Measurements from ENCODE around the gene KIF13A. TPM values are rescaled to one million over a fixed set of nuclear protein-coding genes. Genes with fewer than 3 reads are reported as not detected.
"Not testable (repeated sequence)": the region's sequence is repeated elsewhere in the genome, so short reads cannot be mapped to it uniquely, and the experiment has no call there.

Gene KIF13A
- polyA plus RNA-seq, 12 donors: 30.8 to 57.0 (median 39.7) TPM; not detected in 1

DNA sequence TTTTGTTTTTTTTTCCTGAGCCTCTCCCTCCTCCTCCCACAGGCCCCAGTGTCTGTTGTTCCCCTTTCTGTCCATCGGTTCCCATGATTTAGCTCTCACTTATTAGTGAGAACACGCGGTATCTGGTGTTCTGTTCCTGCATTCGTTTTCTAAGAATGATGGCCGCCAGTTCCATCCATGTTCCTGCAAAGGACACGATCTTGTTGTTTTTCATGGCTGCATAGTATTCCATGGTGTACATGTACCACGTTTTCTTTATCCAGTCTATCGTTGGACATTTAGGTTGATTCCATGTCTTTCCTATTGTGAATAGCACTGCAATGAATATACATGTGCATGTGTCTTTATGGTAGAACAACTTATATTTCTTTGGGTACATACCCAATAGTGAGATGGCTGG lies 175.1 kb downstream of the KIF13A start:
- no peak for DNase-seq

DNA sequence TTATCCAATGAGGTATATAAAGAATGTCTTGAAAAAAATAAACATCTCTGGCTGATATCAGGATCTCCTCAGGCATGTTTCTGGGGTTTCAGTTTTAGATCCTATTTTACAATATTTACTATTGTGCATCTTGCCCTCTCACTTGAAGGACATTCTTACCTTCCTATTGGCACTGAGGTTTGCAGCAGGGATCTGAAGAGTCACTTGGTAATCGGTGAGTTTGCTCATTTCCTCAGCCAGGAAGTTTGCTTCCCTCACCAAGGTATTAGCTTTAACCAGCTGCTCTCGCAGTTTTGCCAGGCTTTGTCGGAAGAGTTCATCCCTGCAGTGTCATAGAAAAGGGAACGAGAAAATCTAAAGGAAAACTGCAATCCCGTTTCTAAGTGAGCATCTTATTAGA lies 178.8 kb downstream of the KIF13A start:
- DNase-seq: no peak

DNA sequence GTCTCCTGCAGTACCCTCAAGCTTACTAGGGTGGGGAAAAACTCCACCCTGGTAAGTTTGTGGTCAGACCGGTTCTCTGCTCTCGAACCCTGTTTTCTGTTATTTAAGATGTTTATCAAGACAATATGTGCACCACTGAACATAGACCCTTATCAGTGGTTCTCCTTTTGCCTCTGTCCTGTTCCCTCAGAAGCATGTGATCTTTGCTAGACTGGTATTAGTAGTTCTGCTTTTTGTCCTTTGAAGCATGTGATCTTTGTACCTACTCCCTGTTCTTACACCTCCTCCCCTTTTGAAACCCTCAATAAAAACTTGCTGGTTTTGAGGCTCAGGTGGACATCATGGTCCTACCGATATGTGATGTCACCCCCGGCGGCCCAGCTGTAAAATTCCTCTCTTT lies 180.0 kb downstream of the KIF13A start:
- DNase-seq: not testable (repeated sequence)

DNA sequence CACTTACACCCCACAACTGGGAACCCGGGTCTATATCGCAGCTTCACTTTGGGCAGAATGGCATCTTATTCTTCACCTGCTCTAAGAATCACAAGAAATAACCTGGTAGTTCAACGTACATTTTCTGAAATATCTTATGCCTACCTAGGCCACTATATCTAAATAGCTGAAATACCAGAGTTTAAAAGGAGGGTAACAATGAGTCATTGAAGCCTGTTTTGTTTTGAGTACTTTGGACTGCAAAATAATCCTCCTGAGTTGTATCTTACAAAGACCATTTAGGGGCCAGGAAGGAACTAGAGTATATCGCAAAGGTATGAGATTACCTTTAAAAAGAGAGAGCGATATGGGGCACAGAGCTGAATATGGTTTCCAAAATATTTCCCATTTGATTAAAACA lies 184.0 kb downstream of the KIF13A start:
- no peak for DNase-seq

DNA sequence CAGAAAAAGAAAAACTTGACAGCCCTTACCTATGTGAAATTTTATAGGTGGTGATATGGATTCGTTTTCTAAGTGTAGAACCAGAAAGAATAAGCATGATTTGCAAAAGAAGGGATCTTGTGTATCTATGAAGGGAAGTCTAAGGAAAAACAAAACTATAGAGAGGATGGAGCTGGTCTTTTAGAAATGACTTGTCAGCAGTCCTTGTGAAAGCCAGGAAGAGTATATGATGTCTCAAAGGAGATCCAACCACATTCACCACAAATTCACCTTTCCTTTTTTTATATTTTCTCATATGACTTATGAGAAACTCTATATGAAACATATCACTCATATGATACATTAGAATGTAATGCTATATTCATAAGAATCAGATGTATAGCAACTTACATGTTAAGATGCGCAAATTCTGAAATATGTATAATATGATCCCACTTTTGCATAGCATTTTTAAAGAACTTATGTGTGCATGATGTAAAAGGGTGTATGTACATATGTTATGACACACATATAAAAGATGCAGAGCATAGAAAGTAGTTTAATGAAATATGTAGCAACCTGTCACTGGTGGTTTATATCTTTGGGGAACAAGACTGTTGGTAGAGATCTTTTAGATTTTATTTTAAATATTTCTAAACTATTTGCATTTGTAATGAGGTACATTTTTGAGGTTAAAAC lies 188.8 kb downstream of the KIF13A start:
- DNase-seq: no peak

DNA sequence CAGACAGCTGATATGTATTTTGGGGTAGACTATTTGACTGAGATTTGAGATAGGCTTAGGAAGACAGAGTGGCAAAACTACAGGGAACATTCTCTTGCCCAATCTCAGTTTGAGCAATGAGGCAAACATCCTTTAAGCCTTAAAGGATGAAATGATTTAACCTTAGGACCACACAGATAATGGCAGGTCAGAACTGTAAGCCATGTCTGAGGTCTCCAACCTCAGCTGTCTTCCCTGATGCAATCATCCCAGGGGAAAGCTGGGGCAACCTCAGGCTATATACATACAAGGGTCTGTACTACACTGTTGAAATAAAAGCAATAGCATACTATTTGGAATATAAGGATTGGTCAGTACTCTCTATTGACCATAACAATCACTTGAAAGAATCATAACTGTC lies 196.9 kb downstream of the KIF13A start:
- DNase-seq: no peak

DNA sequence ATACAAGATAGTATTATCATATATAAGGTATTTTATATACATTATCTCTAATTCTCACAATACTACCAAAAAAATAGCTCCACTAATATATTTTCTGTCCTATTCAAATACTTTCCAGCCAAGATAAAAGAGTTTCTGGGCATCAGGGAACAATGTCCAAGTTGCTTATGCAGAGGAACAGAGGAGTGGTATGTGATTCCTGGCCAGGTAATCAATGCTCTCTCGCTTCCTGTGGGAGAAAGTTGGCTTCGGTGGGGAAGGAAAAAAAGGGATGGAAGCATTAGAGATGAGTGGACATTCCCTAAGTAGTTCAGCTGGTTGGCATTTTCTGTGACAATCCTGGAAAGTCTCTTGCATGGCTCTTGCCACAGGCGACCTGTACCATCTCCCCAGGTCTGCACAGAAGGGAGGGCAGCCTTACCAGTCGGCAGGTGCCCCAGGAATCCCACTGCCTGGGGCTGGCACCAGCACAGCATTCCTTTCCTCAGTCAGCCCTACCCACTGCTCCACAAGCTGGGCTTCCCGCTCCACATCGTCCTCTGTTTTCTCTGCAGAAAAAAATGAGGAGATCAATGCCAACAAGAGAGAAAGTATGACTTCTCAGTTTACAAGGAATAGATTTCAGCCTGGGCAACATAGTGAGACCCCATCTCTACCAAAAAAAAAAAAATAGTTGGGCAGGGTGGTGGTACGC lies 202.2 kb downstream of the KIF13A start:
- no peak for DNase-seq

DNA sequence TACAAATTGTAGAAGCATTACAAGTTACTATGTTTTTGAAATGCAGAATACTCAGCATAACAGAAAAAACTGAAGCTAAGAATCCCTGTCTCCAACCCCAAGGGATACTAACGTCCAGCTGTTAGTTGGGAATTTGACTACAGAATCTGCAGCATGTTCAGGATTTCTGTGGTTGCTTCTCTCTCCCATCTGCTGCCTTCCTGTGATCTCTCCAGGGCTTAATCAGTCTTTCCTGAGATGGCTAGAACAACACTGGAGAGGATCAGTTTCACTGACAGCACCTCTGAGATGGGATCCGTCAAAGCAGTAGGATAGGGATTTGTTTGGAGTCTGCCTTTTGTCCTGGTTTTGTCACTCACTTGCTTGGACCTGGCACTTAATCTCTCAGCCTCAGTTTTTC lies 207.4 kb downstream of the KIF13A start:
- DNase-seq: peak; percentile 16

DNA sequence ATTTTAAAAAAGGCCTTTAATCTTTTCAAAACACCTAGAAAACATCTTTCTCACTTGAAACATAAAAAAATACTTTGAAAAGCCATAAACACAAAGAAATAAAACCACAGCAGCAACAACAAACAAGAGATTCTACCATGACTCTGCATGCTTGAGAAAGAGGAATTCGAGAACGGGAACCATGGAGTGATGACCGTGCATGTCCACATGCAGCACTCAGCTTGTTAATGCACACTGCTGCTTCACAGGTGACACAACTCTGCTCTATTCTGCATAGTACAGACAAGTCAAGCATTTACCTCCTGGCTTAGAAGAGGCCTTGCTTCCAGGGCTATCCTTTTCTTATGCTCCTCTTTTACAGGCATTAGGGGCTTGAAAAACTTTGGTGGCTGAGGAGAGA lies 215.8 kb downstream of the KIF13A start:
- no peak for DNase-seq

DNA sequence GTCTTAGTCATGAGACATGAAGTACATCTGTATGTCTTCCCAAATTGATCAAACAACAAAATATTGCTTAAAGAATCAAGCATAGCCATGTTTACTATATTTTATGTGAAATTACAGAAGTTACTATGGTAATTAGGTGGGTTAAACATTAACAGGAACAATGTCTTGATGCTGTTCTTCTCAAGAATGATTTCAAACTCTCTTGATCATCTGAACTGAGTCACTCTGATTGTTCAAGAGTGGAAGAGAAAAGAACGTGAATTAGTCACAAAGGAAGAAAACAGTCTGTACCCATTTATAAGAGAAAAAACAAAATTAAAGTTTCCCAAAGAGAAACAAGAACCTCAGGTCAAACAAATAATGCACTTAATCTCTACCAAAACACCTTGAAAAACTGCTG lies 218.6 kb downstream of the KIF13A start:
- DNase-seq: no peak

DNA sequence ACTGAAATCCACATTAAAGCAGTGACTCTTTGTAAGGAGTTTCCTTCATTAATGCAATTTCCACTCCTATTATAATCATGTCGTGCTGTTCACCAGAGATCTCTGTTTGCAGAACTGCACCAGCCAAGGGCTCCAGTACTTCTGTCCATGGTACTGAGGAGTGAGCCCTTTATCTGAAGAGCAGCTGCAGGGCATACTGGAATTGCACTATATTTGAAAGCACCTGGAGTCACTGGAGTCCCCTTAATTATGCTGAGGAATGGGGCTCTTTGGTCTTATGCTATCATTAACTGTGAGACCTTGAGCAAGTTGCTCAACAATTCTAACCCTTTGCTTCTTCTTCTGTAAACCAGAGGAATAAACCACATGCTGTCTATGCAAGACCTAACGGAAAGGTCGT lies 219.0 kb downstream of the KIF13A start:
- DNase-seq: peak; percentile 12

DNA sequence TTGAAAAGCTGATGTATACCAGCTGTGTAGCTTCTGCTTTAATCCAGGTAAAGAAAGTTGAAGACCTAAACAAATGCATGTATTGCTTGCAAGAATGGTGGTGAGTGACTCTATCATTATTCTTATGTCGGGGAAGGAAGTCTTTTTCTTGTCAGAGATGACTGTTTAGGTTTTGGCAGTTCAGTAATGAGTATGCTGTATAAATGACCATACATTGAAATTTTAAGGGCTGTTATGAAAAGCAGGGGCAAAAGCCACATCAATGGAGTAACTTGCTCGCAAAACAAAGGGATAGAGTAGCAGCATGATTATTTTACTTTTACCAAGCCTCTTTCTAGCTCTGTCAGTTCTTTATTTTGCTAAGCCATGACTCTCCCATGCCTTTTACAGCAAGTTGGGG lies 224.8 kb downstream of the KIF13A start:
- no peak for DNase-seq

DNA sequence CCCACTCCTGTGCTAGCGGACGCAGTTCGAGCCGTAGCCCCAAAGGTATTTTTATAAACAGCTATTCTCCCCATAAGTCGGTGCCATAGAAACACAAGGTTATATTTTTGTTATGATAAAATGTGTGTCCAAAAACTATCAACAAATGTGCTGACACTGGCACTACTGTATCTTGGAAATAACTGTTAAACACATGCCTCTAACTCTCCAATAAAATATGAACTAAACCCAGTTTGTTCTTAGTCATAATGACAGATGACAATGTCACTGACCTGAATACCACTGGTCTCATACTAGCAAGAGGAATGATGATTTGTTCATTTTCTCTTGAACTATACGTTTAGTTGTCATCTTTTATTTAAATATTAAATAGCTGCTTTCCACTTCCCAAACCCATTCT lies 229.3 kb downstream of the KIF13A start:
- DNase-seq: no peak

DNA sequence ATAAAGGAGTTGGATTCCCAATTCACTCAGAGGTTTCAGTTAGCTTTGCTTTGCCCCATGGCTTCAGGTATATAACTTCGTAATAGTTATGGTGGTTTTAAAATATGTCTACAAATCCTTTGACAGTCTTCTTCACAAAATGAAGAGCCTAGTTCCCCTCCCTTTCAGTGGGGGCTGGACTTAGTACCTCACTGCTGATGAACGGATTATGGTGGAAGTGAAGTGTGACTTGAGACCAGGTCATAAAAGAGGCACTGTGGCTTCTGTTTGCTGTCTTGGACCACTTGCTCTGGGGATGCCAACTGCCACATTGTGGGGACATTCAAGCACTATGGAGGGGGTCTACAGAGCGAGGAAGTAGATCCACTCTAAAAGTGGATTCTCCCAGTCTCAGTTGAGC lies 233.2 kb downstream of the KIF13A start:
- DNase-seq: no peak

DNA sequence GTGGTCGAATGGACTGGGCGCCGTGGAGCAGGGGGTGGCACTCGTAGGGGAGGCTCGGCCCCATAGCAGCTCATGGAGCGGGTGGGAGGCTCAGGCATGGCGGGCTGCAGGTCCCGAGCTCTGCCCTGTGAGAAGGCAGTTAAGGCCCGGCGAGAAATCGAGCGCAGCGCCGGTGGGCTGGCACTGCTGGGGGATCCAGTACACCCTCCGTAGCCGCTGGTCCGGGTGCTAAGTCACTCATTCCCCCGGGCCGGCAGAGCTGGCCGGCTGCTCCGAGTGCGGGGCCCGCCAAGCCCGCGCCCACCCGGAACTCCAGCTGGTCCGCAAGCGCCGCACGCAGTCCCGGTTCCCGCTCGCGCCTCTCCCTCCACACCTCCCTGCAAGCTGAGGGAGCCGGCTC lies 242.1 kb downstream of the KIF13A start:
- DNase-seq: not testable (repeated sequence)

DNA sequence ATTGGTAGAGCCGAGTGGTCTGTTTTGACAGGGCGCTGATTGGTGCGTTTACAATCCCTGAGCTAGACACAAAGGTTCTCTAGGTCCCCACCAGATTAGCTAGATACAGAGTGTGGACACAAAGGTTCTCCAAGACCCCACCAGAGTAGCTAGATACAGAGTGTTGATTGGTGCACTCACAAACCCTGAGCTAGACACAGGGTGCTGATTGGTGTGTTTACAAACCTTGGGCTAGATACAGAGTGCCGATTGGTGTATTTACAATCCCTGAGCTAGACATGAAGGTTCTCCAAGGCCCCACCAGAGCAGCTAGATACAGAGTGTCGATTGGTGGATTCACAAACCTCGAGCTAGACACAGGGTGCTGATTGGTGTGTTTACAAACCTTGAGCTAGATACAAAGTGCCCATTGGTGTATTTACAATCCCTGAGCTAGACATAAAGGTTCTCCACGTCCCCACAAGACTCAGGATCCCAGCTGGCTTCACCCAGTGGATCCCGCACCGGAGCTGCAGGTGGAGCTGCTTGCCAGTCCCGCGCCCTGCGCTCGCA lies 242.6 kb downstream of the KIF13A start:
- DNase-seq: not testable (repeated sequence)

DNA sequence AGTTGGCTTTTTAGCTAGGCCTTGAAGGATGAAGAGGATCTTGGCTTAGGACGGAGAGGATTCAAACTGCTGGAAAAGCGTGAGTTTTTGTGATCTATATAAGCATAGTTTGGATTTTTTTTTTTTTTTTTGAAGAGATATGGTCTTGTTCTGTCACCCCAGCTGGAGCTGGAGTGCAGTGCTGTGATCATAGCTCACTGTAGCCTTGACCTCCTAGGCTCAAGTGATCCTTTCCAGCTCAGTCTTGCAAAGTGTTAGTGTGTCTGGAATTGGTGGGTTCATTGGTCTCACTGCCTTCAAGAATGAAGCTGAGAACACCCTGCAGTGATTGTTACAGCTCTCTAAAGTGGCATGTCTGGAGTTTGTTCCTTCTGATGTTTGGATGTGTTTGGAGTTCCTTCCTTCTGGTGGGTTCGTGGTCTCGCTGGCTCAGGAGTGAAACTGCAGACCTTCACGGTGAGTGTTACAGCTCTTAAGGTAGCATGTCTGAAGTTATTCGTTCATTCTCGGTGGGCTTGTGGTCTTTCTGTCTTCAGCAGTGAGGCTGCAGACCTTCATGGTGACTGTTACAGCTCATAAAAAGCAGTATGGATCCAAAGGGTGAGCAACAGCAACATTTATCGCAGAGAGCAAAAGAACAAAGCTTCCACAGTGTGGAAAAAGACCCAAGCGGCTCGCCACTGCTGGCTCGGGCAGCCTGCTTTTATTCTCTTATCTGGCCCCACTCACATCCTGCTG lies 243.2 kb downstream of the KIF13A start:
- DNase-seq: no peak

DNA sequence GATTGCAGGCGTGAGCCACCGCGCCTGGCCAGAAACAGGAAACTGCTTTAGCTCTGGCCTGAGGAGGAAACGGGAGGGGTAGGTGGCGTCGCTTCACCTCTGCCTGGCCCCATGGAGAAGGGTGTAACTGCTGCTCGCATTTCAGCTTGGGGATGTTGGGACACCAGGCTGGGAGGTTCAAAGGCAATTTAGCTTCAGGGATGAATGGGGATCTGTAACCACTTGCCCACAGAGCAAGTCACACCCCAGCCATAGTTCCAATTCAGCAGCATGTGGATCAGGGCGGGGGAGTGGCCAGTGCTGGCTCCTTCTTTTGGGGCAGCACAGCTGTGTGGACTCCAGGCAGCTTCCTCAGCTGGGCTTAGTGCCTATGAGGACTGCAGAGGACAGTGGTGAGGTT lies 245.9 kb downstream of the KIF13A start:
- DNase-seq: no peak

DNA sequence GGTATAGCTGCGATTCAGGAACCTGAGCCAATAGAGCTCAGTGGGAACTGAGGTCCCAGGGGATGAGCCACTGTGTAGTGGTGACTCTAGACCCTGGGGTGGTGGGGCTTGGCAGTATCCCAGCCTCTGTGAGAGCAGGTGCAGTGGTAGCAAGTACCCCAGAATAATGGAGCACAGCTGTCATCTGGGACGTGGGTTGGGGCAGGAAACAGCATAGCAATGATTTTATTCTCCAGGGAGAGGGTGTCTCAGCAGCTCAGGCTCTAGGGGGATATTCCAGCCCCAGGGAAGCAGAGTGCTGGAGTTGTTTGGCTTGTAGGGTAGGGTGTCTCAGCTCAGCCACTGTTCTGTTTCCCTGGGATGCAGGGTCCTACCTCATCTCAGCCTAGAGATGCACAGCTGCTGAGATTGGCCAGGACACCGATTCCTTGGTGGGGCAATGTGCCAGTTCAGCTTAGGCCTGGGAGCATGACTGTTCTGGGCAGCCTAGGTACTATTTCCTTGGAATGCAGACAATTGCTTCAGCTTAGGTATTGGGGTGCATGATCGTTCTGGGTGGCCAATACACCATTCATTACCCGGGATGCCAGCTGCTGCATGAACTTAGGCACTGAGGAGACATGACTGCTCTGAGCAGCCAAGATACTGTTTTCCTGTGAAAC lies 246.7 kb downstream of the KIF13A start:
- DNase-seq: no peak

DNA sequence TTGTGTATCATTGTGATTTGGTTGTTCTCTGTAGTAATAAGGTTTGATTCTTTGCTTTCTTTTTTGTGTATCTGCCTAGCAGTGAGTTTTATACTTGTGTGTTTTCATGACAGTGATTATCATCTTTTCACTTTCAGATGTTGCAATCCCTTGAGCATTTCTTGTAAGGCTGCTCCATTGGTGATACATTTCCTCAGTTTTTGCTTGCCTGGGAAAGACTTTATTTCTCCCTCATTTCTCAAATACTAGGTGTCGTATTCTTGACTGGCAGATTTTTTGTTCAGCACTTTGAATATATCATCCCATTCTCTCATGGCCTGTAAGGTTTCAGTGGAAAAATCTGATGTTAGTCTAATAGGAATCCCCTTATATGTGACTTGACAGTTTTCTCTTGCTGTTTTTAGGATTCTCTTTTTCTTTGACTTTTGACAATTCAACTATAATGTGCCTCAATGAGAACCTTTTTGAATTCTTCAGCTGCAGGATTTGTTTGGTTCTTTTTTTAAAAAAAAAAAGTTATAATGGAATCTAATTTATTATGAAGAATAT lies 249.7 kb downstream of the KIF13A start:
- no peak for DNase-seq

DNA sequence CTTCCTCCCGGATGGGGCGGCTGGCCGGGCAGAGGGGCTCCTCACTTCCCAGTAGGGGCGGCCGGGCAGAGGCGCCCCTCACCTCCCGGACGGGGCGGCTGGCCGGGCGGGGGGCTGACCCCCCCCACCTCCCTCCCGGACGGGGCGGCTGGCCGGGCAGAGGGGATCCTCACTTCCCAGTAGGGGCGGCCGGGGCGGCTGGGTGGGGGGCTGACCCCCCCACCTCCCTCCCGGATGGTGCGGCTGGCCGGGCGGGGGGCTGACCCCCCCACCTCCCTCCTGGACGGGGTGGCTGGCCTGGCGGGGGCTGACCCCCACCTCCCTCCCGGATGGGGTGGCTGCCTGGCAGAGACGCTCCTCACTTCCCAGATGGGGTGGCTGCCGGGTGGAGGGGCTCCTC lies 252.1 kb downstream of the KIF13A start:
- not testable (repeated sequence) for DNase-seq
